Adrenal gland (tissue), 12 donors: ENCODE measurements around the gene ATG101. TPM values are rescaled to one million over a fixed set of nuclear protein-coding genes. Genes with fewer than 3 reads are reported as not detected.

Experiments used
- DNase-seq, 7 donors: peaks; one replicate each; pipeline ENCODE4 v3.0.0-alpha.2; 2019 to 2020
- H3K27ac ChIP-seq, 5 donors: fragments of 200-600 bp; sonication (generic) in 4 of 5; 1 replicate in 3 of 5; 2 replicates in 2 of 5; pipeline versions ENCODE4 v1.5.1 to v1.8.0; 2016 to 2020; ENCODE audit warnings: mild to moderate bottlenecking in 1 of 5
- H3K27me3 ChIP-seq: fragments of 200-600 bp; 2 replicates; pipeline ENCODE4 v1.8.0; 2021
- H3K36me3 ChIP-seq, 2 donors: fragments of 200-600 bp; replicated peaks in 1 of 2; 1 replicate in 1 of 2; 2 replicates in 1 of 2; pipeline versions ENCODE4 v1.5.1 to v1.8.0; 2018 to 2022
- H3K4me1 ChIP-seq, 2 donors: fragments of 200-600 bp; replicated peaks in 1 of 2; 1 replicate in 1 of 2; 2 replicates in 1 of 2; pipeline versions ENCODE4 v1.5.1 to v1.8.0; 2018 to 2021
- H3K4me3 ChIP-seq, 4 donors: fragments of 200-600 bp; sonication (generic) in 3 of 4; one replicate each; pipeline ENCODE4 v1.5.1; 2016 to 2018
- H3K9me3 ChIP-seq, 3 donors: fragments of 200-600 bp; sonication (generic) in 1 of 3; replicated peaks in 1 of 3; 1 replicate in 2 of 3; 2 replicates in 1 of 3; pipeline versions ENCODE4 v1.5.1 to v1.8.0; 2016 to 2021
- POLR2A ChIP-seq, 2 donors: fragments of 450-650 bp; IDR thresholded peaks; one replicate each; pipeline ENCODE4 v1.6.1; 2017; ENCODE audit warnings: antibody characterized with exemption in 2 of 2, mild to moderate bottlenecking in 2 of 2, moderate library complexity in 1 of 2
- WGBS, 4 donors: extraction: QIAGEN DNeasy Blood & Tissue Kit in 2 of 4; methylation state at CpG; one replicate each; pipeline versions ENCODE4 v1.1.5 to v1.1.7; 2013 to 2017; 5-methylcytosine and 5-hydroxymethylcytosine counted together
- intact Hi-C, 2 donors: fragments of 100-400 bp; cut with DNase I; formaldehyde crosslinking; loops; one replicate each; pipeline versions ENCODE4 v1.14.1 to v1.15.0; 2022 to 2023
- polyA plus RNA-seq, 3 donors: library from polyadenylated mRNA; stranded (reverse); fragments of 200-250 nt in 2 of 3; fragments of 350-450 nt in 1 of 3; fragmentation: Illumina TruSeq in 1 of 3; extraction: RNeasy Lipid Tissue Mini Kit (QIAGEN cat#74804) in 1 of 3; gene quantifications; one replicate each; pipeline ENCODE4 v1.2.3, GENCODE V29; 2013 to 2014
- total RNA-seq, 9 donors: library from RNA; depleted of rRNA in 4 of 9; stranded (reverse); fragments of >200 nt in 4 of 9; fragments of 120-200 nt in 1 of 9; fragmentation: NEBNext Ultra II Directional in 1 of 9; extraction: Animal tissue kit (Norgen Biotek cat#: 25700) in 1 of 9; gene quantifications; one replicate each; pipeline versions ENCODE4 v1.1.0 to v1.2.4, GENCODE V29; 2013 to 2023
- TF ChIP-seq, protein P1 (sequence below), 6 experiments: fragments of 450-650 bp in 4 of 6; fragments of 200-600 bp in 2 of 6; sonication (generic) in 1 of 6; IDR thresholded peaks; 1 replicate in 5 of 6; 2 replicates in 1 of 6; pipeline versions ENCODE4 v1.5.1 to v1.8.0; 2016 to 2021; ENCODE audit warnings: antibody characterized with exemption in 6 of 6, mild to moderate bottlenecking in 2 of 6, moderate library complexity in 1 of 6
- donor health status: healthy with polysubstance abuse.
- donor health status: Bipolar disorder and iron deficiency.
- donor health status: DM: yes; HTN: yes; CAD: no.
- donor health status: DM: no; HTN: no; CAD: no.
- donor health status: DM: no; HTN: no; CAD: no.
- donor health status: DM: yes; HTN: yes; CAD: no.

Gene ATG101
- total and polyA plus RNA-seq, 12 donors: 20.9 to 60.4 (median 36.9) TPM

DNA sequence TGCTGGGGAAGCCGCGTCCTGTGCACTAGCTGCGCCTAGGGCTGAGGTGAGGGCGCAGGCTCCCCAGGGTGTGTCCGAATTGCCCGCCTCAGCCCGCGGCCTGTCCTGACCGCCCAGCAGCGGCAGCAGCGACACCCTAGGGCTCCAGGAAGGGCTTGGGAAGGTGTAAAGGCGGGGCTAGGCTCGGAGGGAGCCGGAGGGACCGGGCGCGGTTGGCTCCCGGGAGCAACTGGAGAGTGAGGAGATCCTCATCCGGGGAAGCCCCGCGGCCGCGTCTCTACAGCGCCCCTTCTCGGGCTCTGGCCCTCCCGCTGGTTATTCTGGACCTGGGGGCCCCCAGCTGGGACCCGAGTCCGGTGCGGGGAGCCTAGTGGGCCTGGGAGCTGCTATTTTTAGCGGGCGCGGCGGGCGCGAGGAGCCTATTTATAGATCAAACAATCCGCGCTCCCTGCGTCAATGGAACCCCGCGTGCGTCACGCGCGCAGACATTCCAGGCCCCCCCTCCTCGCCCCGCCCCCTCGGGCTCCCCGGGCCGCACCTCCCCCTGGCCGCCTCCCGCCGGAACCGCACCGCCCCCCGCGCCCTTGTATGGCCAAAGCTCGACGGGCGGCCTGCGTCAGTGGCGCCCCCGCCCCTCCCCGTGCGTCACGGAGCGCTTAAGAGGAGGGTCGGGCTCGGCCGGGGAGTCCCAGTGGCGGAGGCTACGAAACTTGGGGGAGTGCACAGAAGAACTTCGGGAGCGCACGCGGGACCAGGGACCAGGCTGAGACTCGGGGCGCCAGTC is 18.8 kb upstream of the ATG101 start, which contains the start of gene NR4A1:
Gene NR4A1, plus strand, starts transcription at position 685 of the 784 bp plus-strand sequence. CDS start 2,887 bp downstream, outside the sequence.
- DNase-seq: peak; percentile 98 to 100 (median 99)
- WGBS, 4 donors: 0 to 1% (median 0%) methylated on average over 24 to 77 of the region's 77 CpGs; no CpG with 5 or more reads in 1 of the 4 donors
- peaks cover 13 to 32% of the 10 kb centered on the region in 2 donors for H3K4me1 ChIP-seq
- intact Hi-C loops: loop anchor here in 1 of 2 donors (2.0 kb wide), 1 partner anchor 18 kb away; no protein-coding TSS in a partner anchor
- TF ChIP-seq, protein P1, sequence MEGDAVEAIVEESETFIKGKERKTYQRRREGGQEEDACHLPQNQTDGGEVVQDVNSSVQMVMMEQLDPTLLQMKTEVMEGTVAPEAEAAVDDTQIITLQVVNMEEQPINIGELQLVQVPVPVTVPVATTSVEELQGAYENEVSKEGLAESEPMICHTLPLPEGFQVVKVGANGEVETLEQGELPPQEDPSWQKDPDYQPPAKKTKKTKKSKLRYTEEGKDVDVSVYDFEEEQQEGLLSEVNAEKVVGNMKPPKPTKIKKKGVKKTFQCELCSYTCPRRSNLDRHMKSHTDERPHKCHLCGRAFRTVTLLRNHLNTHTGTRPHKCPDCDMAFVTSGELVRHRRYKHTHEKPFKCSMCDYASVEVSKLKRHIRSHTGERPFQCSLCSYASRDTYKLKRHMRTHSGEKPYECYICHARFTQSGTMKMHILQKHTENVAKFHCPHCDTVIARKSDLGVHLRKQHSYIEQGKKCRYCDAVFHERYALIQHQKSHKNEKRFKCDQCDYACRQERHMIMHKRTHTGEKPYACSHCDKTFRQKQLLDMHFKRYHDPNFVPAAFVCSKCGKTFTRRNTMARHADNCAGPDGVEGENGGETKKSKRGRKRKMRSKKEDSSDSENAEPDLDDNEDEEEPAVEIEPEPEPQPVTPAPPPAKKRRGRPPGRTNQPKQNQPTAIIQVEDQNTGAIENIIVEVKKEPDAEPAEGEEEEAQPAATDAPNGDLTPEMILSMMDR (IDR thresholded peaks at IDR 0.05): peak in 1 of 6 experiments; percentile 10
- peak; percentile 96 to 98 for TF ChIP-seq POLR2A (IDR thresholded peaks at IDR 0.05)
- H3K27ac ChIP-seq: peak within 1 kb of the TSS; percentile 72 to 98 (median 96)
- peaks cover 0 to 18% of the 10 kb centered on the region in 2 donors for H3K36me3 ChIP-seq
- peak within 1 kb of the TSS; percentile 7 to 62 (median 40) for H3K4me3 ChIP-seq
- no peaks in the 10 kb centered on the region for H3K9me3 ChIP-seq
- H3K27me3 ChIP-seq: no peaks in the 10 kb centered on the region

DNA sequence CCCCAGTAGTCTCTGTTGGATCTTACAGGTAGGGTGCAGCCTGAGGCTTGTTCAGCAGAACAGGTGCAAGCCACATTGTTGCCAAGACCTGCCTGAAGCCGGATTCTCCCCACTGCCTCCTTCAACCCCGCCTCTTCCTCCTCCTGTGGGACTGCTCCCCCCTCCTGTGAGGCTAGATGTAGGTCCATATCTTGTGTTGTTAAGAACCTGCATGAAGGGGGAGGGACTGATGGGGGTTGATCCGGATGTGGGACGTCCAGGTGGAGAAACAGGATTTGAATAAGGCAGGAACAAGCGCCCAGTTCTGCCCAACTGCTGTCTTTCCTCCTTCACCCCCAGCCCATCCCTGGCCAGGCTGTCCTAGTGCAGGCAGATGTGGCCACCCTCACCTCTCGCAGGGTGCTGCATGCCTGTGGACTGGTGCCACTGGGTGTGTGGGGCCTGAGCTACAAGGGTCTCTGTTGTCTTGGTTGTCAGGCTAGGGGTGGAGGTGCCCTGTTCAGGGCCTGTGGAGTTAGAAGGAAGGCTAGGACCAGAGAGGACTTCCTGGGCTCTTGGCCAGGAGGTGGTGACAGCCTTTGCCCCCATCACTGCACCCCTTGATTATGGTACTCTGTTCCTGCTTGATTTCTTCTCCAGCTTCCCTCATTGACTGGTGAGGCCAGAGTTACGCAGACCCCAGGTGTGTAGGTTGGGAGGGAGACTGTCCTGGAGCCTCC is 17.2 kb upstream of the ATG101 start:
- peak in 5 of 7 donors; percentile 47 to 75 (median 53) for DNase-seq
- 46 to 60% (median 53%) methylated on average over 5 to 7 of the region's 7 CpGs for WGBS, 4 donors
- intact Hi-C loops: no loop called here

DNA sequence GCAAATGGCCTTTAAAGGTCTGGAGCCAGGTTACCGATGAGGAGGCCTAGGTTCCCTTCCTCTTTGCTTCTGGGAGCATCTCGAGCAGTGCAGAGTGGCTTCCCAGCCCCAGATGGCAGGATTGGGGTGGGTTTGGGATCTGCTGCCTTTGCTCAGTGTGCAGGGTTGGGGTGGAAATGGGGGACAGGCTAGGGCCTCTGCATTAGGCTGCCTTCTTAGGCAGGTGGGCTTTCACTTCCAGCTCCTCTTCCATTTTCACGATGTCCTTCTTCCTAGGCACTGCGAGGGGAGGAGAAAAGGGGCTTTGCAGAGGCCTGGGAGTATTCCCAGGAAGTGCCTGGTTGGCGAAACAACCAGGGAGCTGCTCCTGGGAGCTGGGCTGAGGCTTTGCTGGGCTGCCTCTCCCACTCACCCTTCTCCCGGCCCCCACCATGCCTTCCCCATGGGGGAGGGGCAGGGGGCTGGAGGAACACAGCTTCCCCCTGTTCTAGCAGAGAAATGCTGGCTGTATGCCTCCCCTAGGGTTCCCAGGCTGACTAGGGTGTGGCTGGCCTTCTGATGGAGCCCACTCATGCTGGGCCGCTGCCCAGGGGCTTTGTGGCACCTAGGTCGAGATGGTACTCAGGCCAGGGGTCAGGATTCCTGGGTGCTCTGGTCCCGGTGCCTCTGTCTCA is 16.1 kb upstream of the ATG101 start:
- H3K9me3 ChIP-seq: no peaks in the 10 kb centered on the region
- peak overlapping the region in 4 of 5 donors; percentile 95 to 98 (median 97) for H3K27ac ChIP-seq
- intact Hi-C loops: no loop called here
- peak in 5 of 7 donors; percentile 34 to 84 (median 69) for DNase-seq
- TF ChIP-seq POLR2A (IDR thresholded peaks at IDR 0.05): no peak
- TF ChIP-seq, protein P1 (IDR thresholded peaks at IDR 0.05): peak in 1 of 6 experiments; percentile 1
- H3K36me3 ChIP-seq: peaks cover 0 to 45% of the 10 kb centered on the region in 2 donors
- peaks cover 13 to 28% of the 10 kb centered on the region in 2 donors for H3K4me1 ChIP-seq
- 52 to 77% (median 61%) methylated on average over 4 to 9 of the region's 9 CpGs for WGBS, 4 donors
- peak overlapping the region in 2 of 4 donors; percentile 11 to 62 for H3K4me3 ChIP-seq
- H3K27me3 ChIP-seq: no peaks in the 10 kb centered on the region

More for the DNA sequence above, 17.2 kb upstream of the ATG101 start:
- Histone ChIP-seq H3K9me3 (no peaks in the 10 kb centered on the region), H3K4me1 (peaks cover 13 to 28% of the 10 kb centered on the region in 2 donors), H3K36me3 (peaks cover 0 to 34% of the 10 kb centered on the region in 2 donors), H3K4me3 (peak overlapping the region in 3 of 4 donors; percentile 7 to 62 (median 24)), H3K27me3 (no peaks in the 10 kb centered on the region), H3K27ac (peak overlapping the region in 4 of 5 donors; percentile 95 to 98 (median 97))
- peak; percentile 14 to 41 for TF ChIP-seq POLR2A (IDR thresholded peaks at IDR 0.05)
- TF ChIP-seq, protein P1 (IDR thresholded peaks at IDR 0.05): no peak
